ENCODE data around the gene KCNIP1.

KCNIP1 gene

GRCh38 chr5:170508660-170509347 is 5.0 kb downstream of the KCNIP1 start:
- no peak for DNase-seq (ENCODE audit: low read depth)

- no peak for DNase-seq (ENCODE audit: low read depth)
Observed at GRCh38 chr5:170509348-170509660, 5.5 kb downstream of the KCNIP1 start.

GRCh38 chr5:170510126-170510525 is 6.3 kb downstream of the KCNIP1 start:
- no peak for DNase-seq (ENCODE audit: low read depth)

- DNase-seq (ENCODE audit: low read depth), result no peak
Observed at GRCh38 chr5:170510559-170510958, 6.7 kb downstream of the KCNIP1 start.

GRCh38 chr5:170511551-170512258 is 7.9 kb downstream of the KCNIP1 start:
- no peak for DNase-seq (ENCODE audit: low read depth)

GRCh38 chr5:170513856-170514525 is 10.2 kb downstream of the KCNIP1 start:
- no peak for DNase-seq (ENCODE audit: low read depth)

GRCh38 chr5:170517411-170517810 is 13.6 kb downstream of the KCNIP1 start:
- no peak for DNase-seq (ENCODE audit: low read depth)

GRCh38 chr5:170518277-170518676 is 14.5 kb downstream of the KCNIP1 start:
- DNase-seq (ENCODE audit: low read depth), result no peak

- DNase-seq (ENCODE audit: low read depth), result no peak
Observed at GRCh38 chr5:170519549-170519948, 15.7 kb downstream of the KCNIP1 start.

- no peak for DNase-seq (ENCODE audit: low read depth)
Observed at GRCh38 chr5:170520372-170520771, 16.6 kb downstream of the KCNIP1 start.

GRCh38 chr5:170522211-170523141 is 18.7 kb downstream of the KCNIP1 start:
- DNase-seq (ENCODE audit: low read depth), result no peak

- no peak for DNase-seq (ENCODE audit: low read depth)
Observed at GRCh38 chr5:170523142-170523551, 19.3 kb downstream of the KCNIP1 start.

- no peak for DNase-seq (ENCODE audit: low read depth)
Observed at GRCh38 chr5:170523830-170524229, 20.0 kb downstream of the KCNIP1 start.

- DNase-seq (ENCODE audit: low read depth), result no peak
Observed at GRCh38 chr5:170524576-170524975, 20.8 kb downstream of the KCNIP1 start.

GRCh38 chr5:170525470-170526211 is 21.8 kb downstream of the KCNIP1 start:
- DNase-seq (ENCODE audit: low read depth), result no peak

GRCh38 chr5:170527991-170528390 is 24.2 kb downstream of the KCNIP1 start:
- DNase-seq (ENCODE audit: low read depth), result no peak

GRCh38 chr5:170528976-170529375 is 25.2 kb downstream of the KCNIP1 start:
- no peak for DNase-seq (ENCODE audit: low read depth)

GRCh38 chr5:170532935-170533334 is 29.1 kb downstream of the KCNIP1 start:
- no peak for DNase-seq (ENCODE audit: low read depth)

GRCh38 chr5:170533383-170533782 is 29.6 kb downstream of the KCNIP1 start:
- DNase-seq (ENCODE audit: low read depth), result no peak

GRCh38 chr5:170534177-170534576 is 30.4 kb downstream of the KCNIP1 start:
- DNase-seq (ENCODE audit: low read depth), result no peak

- no peak for DNase-seq (ENCODE audit: low read depth)
Observed at GRCh38 chr5:170534941-170535340, 31.1 kb downstream of the KCNIP1 start.

GRCh38 chr5:170536525-170536924 is 32.7 kb downstream of the KCNIP1 start:
- no peak for DNase-seq (ENCODE audit: low read depth)
